Measurements from ENCODE around the gene TXNIP.

TXNIP gene

DNA sequence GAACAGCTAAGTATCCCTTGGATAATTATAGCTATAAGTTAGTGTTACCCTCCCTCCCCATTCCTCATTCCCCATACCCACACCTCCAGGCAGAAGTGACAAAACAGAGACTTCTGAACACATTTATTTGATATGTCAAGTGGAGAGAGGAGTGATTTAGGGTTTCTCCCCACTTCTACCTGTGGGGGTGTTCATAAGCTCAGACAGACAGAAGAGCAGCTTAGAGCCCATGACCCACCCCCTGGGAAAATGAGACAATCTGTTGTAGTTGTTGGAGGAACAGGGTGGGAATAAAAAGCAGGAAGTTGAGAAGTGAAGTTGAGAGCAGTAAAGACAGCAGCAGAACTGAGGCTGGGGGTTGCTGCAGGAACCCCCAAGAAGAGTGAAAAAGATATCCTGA, 37.0 kb downstream of the TXNIP start:
- Histone ChIP-seq H3K4me1 (ENCODE audit: insufficient read depth, low read length) (peaks cover 63% of the 10 kb centered on the region), H3K9me3 (ENCODE audit: low read length) (no peaks in the 10 kb centered on the region), H3K27ac (ENCODE audit: low read depth, low read length) (peak overlapping the region; percentile 89)

DNA sequence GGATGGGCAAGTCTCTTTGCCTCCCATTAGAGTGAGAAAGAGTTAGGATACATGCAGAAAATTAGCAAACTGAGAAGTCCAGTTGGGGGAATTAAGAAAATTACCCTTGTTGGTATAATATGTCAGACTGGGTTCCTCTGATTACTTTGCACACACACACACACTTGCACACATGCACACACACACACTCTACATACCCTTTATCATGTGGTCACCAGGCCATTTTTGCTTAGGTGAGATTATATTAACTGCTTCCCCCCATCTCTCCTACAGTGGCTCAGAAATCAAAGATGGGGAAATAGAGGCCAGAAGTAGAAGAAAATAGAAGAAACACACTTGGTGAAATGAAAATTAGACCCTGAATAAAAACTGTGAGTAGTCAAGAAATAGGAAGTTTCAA, 37.6 kb downstream of the TXNIP start:
- Histone ChIP-seq H3K9me3 (ENCODE audit: low read length) (no peaks in the 10 kb centered on the region), H3K36me3 (ENCODE audit: insufficient read depth, low read length) (no peaks in the 10 kb centered on the region), H3K9ac (ENCODE audit: low read length) (no peak overlapping the region), H3K4me3 (ENCODE audit: low read depth in 1 of 2, low read length in 2 of 2) (no peak overlapping the region), H3K27me3 (ENCODE audit: control insufficient read depth in 1 of 2, insufficient read depth in 2 of 2, low read length in 2 of 2) (no peaks in the 10 kb centered on the region), H3K27ac (ENCODE audit: low read depth, low read length) (peak overlapping the region; percentile 90), H3K4me1 (ENCODE audit: insufficient read depth, low read length) (peaks cover 64% of the 10 kb centered on the region)

More for the DNA sequence above, 37.0 kb downstream of the TXNIP start:
- no peaks in the 10 kb centered on the region for H3K36me3 ChIP-seq (ENCODE audit: insufficient read depth, low read length)
- H3K9ac ChIP-seq (ENCODE audit: low read length), result no peak overlapping the region
- no peak overlapping the region for H3K4me3 ChIP-seq (ENCODE audit: low read depth in 1 of 2, low read length in 2 of 2)
- H3K27me3 ChIP-seq (ENCODE audit: control insufficient read depth in 1 of 2, insufficient read depth in 2 of 2, low read length in 2 of 2), result no peaks in the 10 kb centered on the region

DNA sequence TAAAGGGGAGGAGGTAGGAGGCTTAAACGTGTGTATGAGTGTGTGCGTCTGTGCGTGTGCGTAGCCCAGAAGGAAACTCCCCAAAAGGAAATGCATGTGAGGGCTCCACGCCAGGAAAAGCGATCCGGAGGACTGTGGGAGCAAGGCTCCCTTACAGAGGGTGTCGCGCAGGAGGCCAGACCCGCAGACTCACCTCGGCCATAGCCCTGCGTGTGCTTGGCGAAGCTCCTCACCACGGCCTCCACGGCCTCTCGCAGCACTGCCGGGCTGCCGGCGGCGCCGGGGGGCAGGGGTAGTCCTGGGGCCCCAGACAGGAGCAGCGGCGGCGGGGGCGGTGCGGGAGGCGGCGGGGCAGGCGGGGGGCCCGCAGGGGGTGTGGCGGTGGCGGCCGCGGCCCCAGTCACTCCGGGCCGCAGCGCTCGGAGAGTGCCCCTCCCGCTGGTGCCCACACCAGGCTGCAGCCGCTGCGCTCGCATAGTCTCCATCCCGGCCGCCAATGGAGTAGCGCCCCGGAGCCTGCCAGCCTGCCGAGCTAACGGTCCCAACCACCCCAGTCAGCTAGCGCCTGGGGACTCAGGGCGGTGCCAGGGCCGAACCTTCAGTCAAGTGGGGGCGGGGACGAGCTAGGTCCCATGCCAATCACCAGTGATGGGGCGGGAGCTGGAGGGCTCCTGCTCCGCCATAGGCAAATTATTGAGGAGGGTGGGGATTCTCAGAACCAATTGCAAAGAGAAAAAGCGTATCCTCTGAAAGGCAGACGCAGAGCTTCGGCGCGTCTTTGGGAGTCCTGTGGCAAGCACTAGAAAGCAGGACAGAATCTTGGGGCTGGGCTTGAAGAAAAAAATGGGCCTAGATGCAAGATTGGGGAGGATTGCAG, 38.7 kb downstream of the TXNIP start, which contains the start of gene LIX1L:
LIX1L (minus strand) TSS at position 575 of the 877 bp plus-strand sequence; CDS start at position 485, 90 bp downstream.
- Histone ChIP-seq H3K36me3 (ENCODE audit: insufficient read depth, low read length) (no peaks in the 10 kb centered on the region), H3K9me3 (ENCODE audit: low read length) (no peaks in the 10 kb centered on the region), H3K9ac (ENCODE audit: low read length) (peak within 1 kb of the TSS; percentile 91), H3K27me3 (ENCODE audit: control insufficient read depth in 1 of 2, insufficient read depth in 2 of 2, low read length in 2 of 2) (no peaks in the 10 kb centered on the region), H3K27ac (ENCODE audit: low read depth, low read length) (peak within 1 kb of the TSS; percentile 90), H3K4me1 (ENCODE audit: insufficient read depth, low read length) (peaks cover 58% of the 10 kb centered on the region), H3K4me3 (ENCODE audit: low read depth in 1 of 2, low read length in 2 of 2) (peak within 1 kb of the TSS; percentile 67 to 79)

DNA sequence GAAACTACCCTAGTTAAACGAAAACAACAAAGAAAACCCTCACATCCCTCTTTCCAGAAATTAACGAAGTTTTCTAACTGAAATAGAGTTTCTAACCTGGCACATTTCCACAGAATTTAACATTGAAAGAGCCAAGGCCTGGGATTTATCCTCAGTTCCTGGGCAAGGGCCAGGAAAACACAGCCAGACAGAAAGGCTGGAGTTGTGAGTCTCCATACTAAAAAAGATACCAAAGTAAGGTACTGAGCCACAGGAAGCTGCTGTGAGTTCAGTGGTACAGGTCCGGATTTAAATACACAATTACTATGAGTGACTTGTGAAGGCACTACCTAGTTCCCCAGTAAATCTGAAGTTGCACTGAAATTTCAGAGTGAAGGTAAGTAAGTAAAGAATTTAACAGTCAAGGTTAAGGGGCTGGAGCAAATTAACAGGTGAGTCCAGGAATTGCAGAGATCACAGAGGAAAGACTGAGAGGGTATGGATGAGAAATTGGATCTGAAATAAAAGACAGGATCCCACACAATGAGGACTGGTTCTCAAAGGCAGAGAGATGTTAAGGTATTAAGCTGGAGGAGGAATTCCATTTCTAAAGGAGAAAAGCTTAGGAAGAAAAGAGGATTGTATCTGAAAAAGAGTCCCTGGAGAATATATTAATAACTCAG, 39.5 kb downstream of the TXNIP start:
- H3K4me3 ChIP-seq (ENCODE audit: low read depth in 1 of 2, low read length in 2 of 2), result peak overlapping the region; percentile 67 to 79
- peak overlapping the region; percentile 90 for H3K27ac ChIP-seq (ENCODE audit: low read depth, low read length)
- peak overlapping the region; percentile 91 for H3K9ac ChIP-seq (ENCODE audit: low read length)
- H3K27me3 ChIP-seq (ENCODE audit: control insufficient read depth in 1 of 2, insufficient read depth in 2 of 2, low read length in 2 of 2), result no peaks in the 10 kb centered on the region
- H3K36me3 ChIP-seq (ENCODE audit: insufficient read depth, low read length), result no peaks in the 10 kb centered on the region
- peaks cover 58% of the 10 kb centered on the region for H3K4me1 ChIP-seq (ENCODE audit: insufficient read depth, low read length)
- H3K9me3 ChIP-seq (ENCODE audit: low read length), result no peaks in the 10 kb centered on the region

DNA sequence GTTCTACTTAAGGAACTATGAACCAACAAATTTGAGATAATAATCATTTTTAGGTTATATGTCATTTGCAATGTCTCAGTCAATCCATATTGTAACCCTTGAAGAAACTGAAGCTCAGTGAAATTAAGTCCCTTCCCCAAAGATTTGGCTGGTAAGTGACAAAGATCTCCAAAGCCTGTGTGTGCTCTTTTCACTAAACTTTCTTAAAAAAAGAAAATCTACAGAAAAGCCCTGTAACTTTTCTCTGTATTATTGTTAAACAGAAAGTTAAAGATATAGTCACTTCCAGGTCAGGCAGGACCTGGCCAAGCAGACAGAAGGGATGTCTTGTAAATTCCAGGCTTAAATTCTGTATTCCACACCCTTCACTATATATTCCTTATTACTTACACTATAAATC, 40.0 kb downstream of the TXNIP start:
- H3K27ac ChIP-seq (ENCODE audit: low read depth, low read length), result peak overlapping the region; percentile 90
- peak overlapping the region; percentile 91 for H3K9ac ChIP-seq (ENCODE audit: low read length)
- no peaks in the 10 kb centered on the region for H3K9me3 ChIP-seq (ENCODE audit: low read length)
- H3K27me3 ChIP-seq (ENCODE audit: control insufficient read depth in 1 of 2, insufficient read depth in 2 of 2, low read length in 2 of 2), result no peaks in the 10 kb centered on the region
- H3K4me3 ChIP-seq (ENCODE audit: low read depth in 1 of 2, low read length in 2 of 2), result peak overlapping the region in 1 of 2 donors; percentile 67
- H3K4me1 ChIP-seq (ENCODE audit: insufficient read depth, low read length), result peaks cover 58% of the 10 kb centered on the region
- no peaks in the 10 kb centered on the region for H3K36me3 ChIP-seq (ENCODE audit: insufficient read depth, low read length)

DNA sequence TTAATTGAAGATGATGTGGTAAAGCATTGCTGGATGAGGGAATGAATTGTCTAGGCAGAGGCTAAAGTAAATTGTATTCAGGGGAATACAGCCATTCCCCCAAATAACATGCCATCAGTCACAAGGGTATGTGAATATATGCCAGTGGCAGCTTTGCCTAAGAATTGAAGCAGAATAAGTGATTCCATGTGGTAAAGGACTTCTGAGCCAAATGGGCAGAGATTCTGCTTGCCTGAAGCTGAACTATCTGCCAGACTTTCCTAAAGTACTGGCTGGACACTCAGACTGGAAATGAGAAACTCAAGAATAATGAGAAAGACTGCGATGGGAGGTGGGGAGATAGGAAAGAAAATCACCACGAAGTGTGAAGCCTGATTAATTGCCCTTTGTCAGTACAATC, 40.9 kb downstream of the TXNIP start:
- Histone ChIP-seq H3K27me3 (ENCODE audit: control insufficient read depth in 1 of 2, insufficient read depth in 2 of 2, low read length in 2 of 2) (no peaks in the 10 kb centered on the region), H3K9ac (ENCODE audit: low read length) (no peak overlapping the region), H3K9me3 (ENCODE audit: low read length) (no peaks in the 10 kb centered on the region), H3K27ac (ENCODE audit: low read depth, low read length) (peak overlapping the region; percentile 51), H3K4me3 (ENCODE audit: low read depth in 1 of 2, low read length in 2 of 2) (peak overlapping the region in 1 of 2 donors; percentile 67), H3K36me3 (ENCODE audit: insufficient read depth, low read length) (no peaks in the 10 kb centered on the region), H3K4me1 (ENCODE audit: insufficient read depth, low read length) (peaks cover 58% of the 10 kb centered on the region)

DNA sequence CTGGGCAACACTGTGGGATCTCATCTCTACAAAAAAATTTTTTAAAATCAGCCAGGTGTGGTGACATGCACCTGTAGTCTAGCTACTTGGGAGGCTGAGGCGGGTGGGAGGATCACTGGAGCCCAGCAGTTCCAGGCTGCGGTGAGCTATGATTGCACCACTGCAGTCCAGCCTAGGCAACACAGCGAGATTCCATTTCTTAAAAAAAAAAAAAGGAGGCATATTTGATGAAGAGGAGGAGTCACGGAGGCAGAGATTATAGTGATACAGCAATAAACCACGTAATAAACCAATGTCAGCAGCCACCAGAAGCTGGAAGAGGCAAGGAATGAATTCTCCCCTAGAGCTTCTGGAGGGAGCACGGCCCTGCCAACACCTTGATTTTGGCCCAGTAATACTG, 42.5 kb downstream of the TXNIP start:
- Histone ChIP-seq H3K36me3 (ENCODE audit: insufficient read depth, low read length) (no peaks in the 10 kb centered on the region), H3K27me3 (ENCODE audit: control insufficient read depth in 1 of 2, insufficient read depth in 2 of 2, low read length in 2 of 2) (no peaks in the 10 kb centered on the region), H3K4me3 (ENCODE audit: low read depth in 1 of 2, low read length in 2 of 2) (no peak overlapping the region), H3K27ac (ENCODE audit: low read depth, low read length) (no peak overlapping the region), H3K9me3 (ENCODE audit: low read length) (no peaks in the 10 kb centered on the region), H3K9ac (ENCODE audit: low read length) (no peak overlapping the region), H3K4me1 (ENCODE audit: insufficient read depth, low read length) (peaks cover 57% of the 10 kb centered on the region)

DNA sequence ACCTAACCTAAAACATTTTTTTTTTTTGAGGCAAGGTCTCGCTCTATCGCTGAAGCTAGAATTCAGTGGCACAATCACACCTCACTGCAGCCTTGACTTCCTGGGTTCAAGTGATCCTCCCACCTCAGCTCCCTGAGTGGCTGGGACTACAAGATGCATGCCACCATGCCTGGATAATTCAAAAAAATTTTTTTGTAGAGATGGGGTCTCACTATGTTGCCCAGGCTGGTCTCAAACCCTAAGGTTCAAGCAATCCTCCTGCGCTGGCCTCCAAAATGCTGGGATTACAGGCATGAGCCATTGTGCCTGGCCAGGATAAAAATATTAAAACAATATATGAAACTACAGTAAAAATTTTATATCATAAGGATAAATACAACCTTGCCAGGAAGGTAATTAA, 43.5 kb downstream of the TXNIP start:
- H3K9me3 ChIP-seq (ENCODE audit: low read length), result no peaks in the 10 kb centered on the region
- H3K4me1 ChIP-seq (ENCODE audit: insufficient read depth, low read length), result peaks cover 52% of the 10 kb centered on the region
- H3K9ac ChIP-seq (ENCODE audit: low read length), result no peak overlapping the region
- H3K4me3 ChIP-seq (ENCODE audit: low read depth in 1 of 2, low read length in 2 of 2), result no peak overlapping the region
- H3K27me3 ChIP-seq (ENCODE audit: control insufficient read depth in 1 of 2, insufficient read depth in 2 of 2, low read length in 2 of 2), result no peaks in the 10 kb centered on the region
- H3K36me3 ChIP-seq (ENCODE audit: insufficient read depth, low read length), result no peaks in the 10 kb centered on the region
- H3K27ac ChIP-seq (ENCODE audit: low read depth, low read length), result no peak overlapping the region

DNA sequence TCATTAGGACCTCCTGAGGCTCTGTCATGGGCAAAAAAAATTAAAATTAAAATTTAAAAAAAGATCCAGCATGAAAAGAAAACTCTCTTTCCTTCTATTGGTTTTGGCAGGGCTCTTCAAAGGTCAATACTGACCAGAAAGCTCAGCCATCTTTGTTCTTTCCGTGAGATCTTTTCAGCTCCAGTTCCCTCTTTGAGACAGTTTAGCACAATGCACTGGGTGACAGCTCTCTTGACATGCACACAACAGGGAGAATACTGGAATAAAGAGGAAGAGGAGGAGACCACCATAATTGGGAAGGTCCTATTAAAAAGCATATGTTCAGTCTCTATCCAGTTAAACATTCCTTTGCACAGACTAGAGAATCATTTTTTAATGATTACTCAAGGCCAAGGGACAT, 44.9 kb downstream of the TXNIP start:
- Histone ChIP-seq H3K9ac (ENCODE audit: low read length) (no peak overlapping the region), H3K4me3 (ENCODE audit: low read depth in 1 of 2, low read length in 2 of 2) (no peak overlapping the region), H3K27ac (ENCODE audit: low read depth, low read length) (no peak overlapping the region), H3K9me3 (ENCODE audit: low read length) (no peaks in the 10 kb centered on the region), H3K4me1 (ENCODE audit: insufficient read depth, low read length) (peaks cover 49% of the 10 kb centered on the region), H3K27me3 (ENCODE audit: control insufficient read depth in 1 of 2, insufficient read depth in 2 of 2, low read length in 2 of 2) (no peaks in the 10 kb centered on the region), H3K36me3 (ENCODE audit: insufficient read depth, low read length) (peaks cover 8% of the 10 kb centered on the region)

DNA sequence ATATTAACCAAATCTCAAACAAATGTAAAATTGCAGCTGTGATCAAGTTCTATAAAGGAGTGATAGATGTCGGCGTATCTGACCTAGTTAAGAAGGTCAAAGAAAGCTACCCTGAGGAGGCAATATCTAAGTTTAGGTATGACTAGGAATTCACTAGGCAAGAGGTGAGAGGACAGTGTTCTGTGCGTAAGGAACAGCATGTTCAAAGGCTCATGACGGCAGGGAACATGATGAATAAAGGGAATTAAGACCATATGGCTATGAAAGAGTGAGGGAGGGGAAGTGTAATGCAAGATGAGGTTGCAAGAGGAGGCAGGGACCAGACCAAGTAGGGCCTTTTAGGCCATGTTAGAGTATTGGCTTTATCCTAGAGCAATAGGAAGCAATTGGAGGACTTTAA, 47.2 kb downstream of the TXNIP start:
- no peaks in the 10 kb centered on the region for H3K9me3 ChIP-seq (ENCODE audit: low read length)
- H3K36me3 ChIP-seq (ENCODE audit: insufficient read depth, low read length), result peaks cover 10% of the 10 kb centered on the region
- H3K27me3 ChIP-seq (ENCODE audit: control insufficient read depth in 1 of 2, insufficient read depth in 2 of 2, low read length in 2 of 2), result no peaks in the 10 kb centered on the region
- no peak overlapping the region for H3K9ac ChIP-seq (ENCODE audit: low read length)
- H3K27ac ChIP-seq (ENCODE audit: low read depth, low read length), result no peak overlapping the region
- peaks cover 26% of the 10 kb centered on the region for H3K4me1 ChIP-seq (ENCODE audit: insufficient read depth, low read length)
- no peak overlapping the region for H3K4me3 ChIP-seq (ENCODE audit: low read depth in 1 of 2, low read length in 2 of 2)

DNA sequence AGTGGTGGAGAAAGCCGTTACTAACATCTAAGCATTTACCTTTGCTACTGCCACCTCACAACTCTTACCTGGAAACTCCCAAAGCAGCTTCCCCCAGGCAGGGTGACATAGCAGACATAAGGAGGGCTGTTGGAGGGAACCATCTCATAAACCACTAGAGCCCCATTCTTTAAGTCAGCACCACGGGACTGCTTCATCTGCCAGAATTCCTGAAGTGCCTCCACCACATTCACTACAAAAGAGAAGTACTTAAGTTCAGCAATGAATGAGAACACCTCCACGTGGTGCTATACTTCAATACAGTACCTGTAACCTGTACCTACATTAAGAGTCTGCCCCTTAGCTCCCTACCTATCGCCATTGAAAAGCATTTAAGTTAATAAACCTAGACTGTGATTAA, 48.8 kb downstream of the TXNIP start:
- Histone ChIP-seq H3K36me3 (ENCODE audit: insufficient read depth, low read length) (peaks cover 18% of the 10 kb centered on the region), H3K27ac (ENCODE audit: low read depth, low read length) (no peak overlapping the region), H3K4me1 (ENCODE audit: insufficient read depth, low read length) (peaks cover 16% of the 10 kb centered on the region), H3K4me3 (ENCODE audit: low read depth in 1 of 2, low read length in 2 of 2) (no peak overlapping the region), H3K9ac (ENCODE audit: low read length) (no peak overlapping the region), H3K9me3 (ENCODE audit: low read length) (no peaks in the 10 kb centered on the region), H3K27me3 (ENCODE audit: control insufficient read depth in 1 of 2, insufficient read depth in 2 of 2, low read length in 2 of 2) (no peaks in the 10 kb centered on the region)

Data from muscle layer of colon (tissue), 2 donors.